Measurements from ENCODE around the gene GPR107. TPM values are rescaled to one million over a fixed set of nuclear protein-coding genes. Genes with fewer than 3 reads are reported as not detected.
"Not testable (repeated sequence)": the region's sequence is repeated elsewhere in the genome, so short reads cannot be mapped to it uniquely, and the experiment has no call there.

Gene GPR107
- total RNA-seq, 4 donors from 2014 or later: 19.3 to 36.1 (median 28.9) TPM

- DNase-seq (ENCODE audit: low spot score in 2 of 2): no peak
- TF ChIP-seq CTCF (IDR thresholded peaks at IDR 0.05): no peak
- TF ChIP-seq EP300 (IDR thresholded peaks at IDR 0.05): no peak
- TF ChIP-seq POLR2A (IDR thresholded peaks at IDR 0.05): no peak
- Histone ChIP-seq H3K4me3 (no peak overlapping the region), H3K36me3 (peaks cover 0 to 13% (median 0%) of the 10 kb centered on the region in 3 donors), H3K27ac (peak overlapping the region in 1 of 4 donors; percentile 26), H3K4me1 (peaks cover 0 to 31% (median 3%) of the 10 kb centered on the region in 4 donors), H3K27me3 (no peaks in the 10 kb centered on the region), H3K9me3 (peaks cover 0 to 4% (median 0%) of the 10 kb centered on the region in 4 donors)
- 78 to 80% methylated on average over 4 of the region's 4 CpGs for WGBS, 2 donors
These were observed 35.4 kb upstream of the GPR107 start for GRCh38 chr9:130018265-130018664.

- no peak for DNase-seq (ENCODE audit: low spot score in 2 of 2)
- Histone ChIP-seq H3K27me3 (no peaks in the 10 kb centered on the region), H3K4me3 (no peak overlapping the region), H3K9me3 (peaks cover 0 to 4% (median 0%) of the 10 kb centered on the region in 4 donors), H3K36me3 (peaks cover 0 to 9% (median 0%) of the 10 kb centered on the region in 3 donors), H3K27ac (peak overlapping the region in 2 of 4 donors; percentile 2 to 70), H3K4me1 (peaks cover 0 to 48% (median 11%) of the 10 kb centered on the region in 4 donors)
- WGBS, 2 donors: 41 to 47% methylated on average over 7 of the region's 7 CpGs
- no peak for TF ChIP-seq EP300 (IDR thresholded peaks at IDR 0.05)
- TF ChIP-seq CTCF (IDR thresholded peaks at IDR 0.05): no peak
- TF ChIP-seq POLR2A (IDR thresholded peaks at IDR 0.05): no peak
These were observed 33.1 kb upstream of the GPR107 start for GRCh38 chr9:130020618-130021017.

GRCh38 chr9:130021123-130021522 lies 32.6 kb upstream of the GPR107 start:
- DNase-seq (ENCODE audit: low spot score in 2 of 2): no peak
- no peak overlapping the region for H3K4me3 ChIP-seq
- H3K9me3 ChIP-seq: peaks cover 0 to 3% (median 0%) of the 10 kb centered on the region in 4 donors
- 40 to 68% methylated on average over 2 of the region's 2 CpGs for WGBS, 2 donors
- TF ChIP-seq EP300 (IDR thresholded peaks at IDR 0.05) (no peak), CTCF (IDR thresholded peaks at IDR 0.05) (no peak), POLR2A (IDR thresholded peaks at IDR 0.05) (no peak)
- no peaks in the 10 kb centered on the region for H3K27me3 ChIP-seq
- H3K4me1 ChIP-seq: peaks cover 0 to 52% (median 13%) of the 10 kb centered on the region in 4 donors
- peak overlapping the region in 2 of 4 donors; percentile 2 to 70 for H3K27ac ChIP-seq
- peaks cover 0 to 4% (median 0%) of the 10 kb centered on the region in 3 donors for H3K36me3 ChIP-seq

GRCh38 chr9:130021842-130022241 lies 31.9 kb upstream of the GPR107 start:
- not testable (repeated sequence) for H3K4me3 ChIP-seq; H3K36me3 ChIP-seq; DNase-seq (ENCODE audit: low spot score in 2 of 2); H3K9me3 ChIP-seq; H3K27ac ChIP-seq; H3K27me3 ChIP-seq
- WGBS, 2 donors: 92 to 96% methylated on average over 3 of the region's 3 CpGs
- peaks cover 0 to 54% (median 13%) of the 10 kb centered on the region in 4 donors for H3K4me1 ChIP-seq

- Histone ChIP-seq H3K9me3 (peaks cover 0 to 3% (median 0%) of the 10 kb centered on the region in 4 donors), H3K4me3 (no peak overlapping the region), H3K27me3 (no peaks in the 10 kb centered on the region), H3K36me3 (peaks cover 0 to 3% (median 0%) of the 10 kb centered on the region in 3 donors), H3K27ac (peak overlapping the region in 2 of 4 donors; percentile 12 to 40), H3K4me1 (peaks cover 0 to 56% (median 13%) of the 10 kb centered on the region in 4 donors)
- no peak for DNase-seq (ENCODE audit: low spot score in 2 of 2)
- TF ChIP-seq CTCF (IDR thresholded peaks at IDR 0.05) (no peak), POLR2A (IDR thresholded peaks at IDR 0.05) (no peak), EP300 (IDR thresholded peaks at IDR 0.05) (no peak)
- WGBS, 2 donors: 85 to 86% methylated on average over 8 of the region's 8 CpGs
These were observed 31.1 kb upstream of the GPR107 start for GRCh38 chr9:130022566-130023143.
